ENCODE data around the gene RABEP1.

RABEP1 gene

GRCh38 chr17:5408186-5408585 lies 126.1 kb downstream of the RABEP1 start:
- no peak overlapping the region for H3K27ac ChIP-seq (ENCODE audit: low read depth, low read length)
- H3K4me3 ChIP-seq (ENCODE audit: low read depth in 1 of 2, low read length in 2 of 2): no peak overlapping the region
- H3K27me3 ChIP-seq (ENCODE audit: control insufficient read depth in 1 of 2, insufficient read depth in 2 of 2, low read length in 2 of 2): no peaks in the 10 kb centered on the region
- no peak overlapping the region for H3K9ac ChIP-seq (ENCODE audit: low read length)
- H3K36me3 ChIP-seq (ENCODE audit: insufficient read depth, low read length): peaks cover 79% of the 10 kb centered on the region
- H3K9me3 ChIP-seq (ENCODE audit: low read length): no peaks in the 10 kb centered on the region
- no peaks in the 10 kb centered on the region for H3K4me1 ChIP-seq (ENCODE audit: insufficient read depth, low read length)

- H3K9me3 ChIP-seq (ENCODE audit: low read length): no peaks in the 10 kb centered on the region
- no peak overlapping the region for H3K4me3 ChIP-seq (ENCODE audit: low read depth in 1 of 2, low read length in 2 of 2)
- H3K4me1 ChIP-seq (ENCODE audit: insufficient read depth, low read length): no peaks in the 10 kb centered on the region
- no peak overlapping the region for H3K27ac ChIP-seq (ENCODE audit: low read depth, low read length)
- H3K9ac ChIP-seq (ENCODE audit: low read length): no peak overlapping the region
- H3K27me3 ChIP-seq (ENCODE audit: control insufficient read depth in 1 of 2, insufficient read depth in 2 of 2, low read length in 2 of 2): no peaks in the 10 kb centered on the region
- peaks cover 67% of the 10 kb centered on the region for H3K36me3 ChIP-seq (ENCODE audit: insufficient read depth, low read length)
Measured at GRCh38 chr17:5410594-5411272, 128.6 kb downstream of the RABEP1 start.

GRCh38 chr17:5413682-5414081 lies 131.6 kb downstream of the RABEP1 start:
- H3K36me3 ChIP-seq (ENCODE audit: insufficient read depth, low read length): peaks cover 41% of the 10 kb centered on the region
- H3K9me3 ChIP-seq (ENCODE audit: low read length): no peaks in the 10 kb centered on the region
- H3K27me3 ChIP-seq (ENCODE audit: control insufficient read depth in 1 of 2, insufficient read depth in 2 of 2, low read length in 2 of 2): no peaks in the 10 kb centered on the region
- H3K4me1 ChIP-seq (ENCODE audit: insufficient read depth, low read length): peaks cover 6% of the 10 kb centered on the region
- H3K4me3 ChIP-seq (ENCODE audit: low read depth in 1 of 2, low read length in 2 of 2): no peak overlapping the region
- no peak overlapping the region for H3K27ac ChIP-seq (ENCODE audit: low read depth, low read length)
- no peak overlapping the region for H3K9ac ChIP-seq (ENCODE audit: low read length)

GRCh38 chr17:5416901-5417300 lies 134.8 kb downstream of the RABEP1 start:
- H3K9me3 ChIP-seq (ENCODE audit: low read length): no peaks in the 10 kb centered on the region
- peaks cover 29% of the 10 kb centered on the region for H3K36me3 ChIP-seq (ENCODE audit: insufficient read depth, low read length)
- peaks cover 13% of the 10 kb centered on the region for H3K4me1 ChIP-seq (ENCODE audit: insufficient read depth, low read length)
- no peak overlapping the region for H3K27ac ChIP-seq (ENCODE audit: low read depth, low read length)
- no peaks in the 10 kb centered on the region for H3K27me3 ChIP-seq (ENCODE audit: control insufficient read depth in 1 of 2, insufficient read depth in 2 of 2, low read length in 2 of 2)
- no peak overlapping the region for H3K9ac ChIP-seq (ENCODE audit: low read length)
- H3K4me3 ChIP-seq (ENCODE audit: low read depth in 1 of 2, low read length in 2 of 2): no peak overlapping the region

- H3K4me3 ChIP-seq (ENCODE audit: low read depth in 1 of 2, low read length in 2 of 2): peak overlapping the region; percentile 76 to 81
- H3K9me3 ChIP-seq (ENCODE audit: low read length): no peaks in the 10 kb centered on the region
- H3K4me1 ChIP-seq (ENCODE audit: insufficient read depth, low read length): peaks cover 13% of the 10 kb centered on the region
- H3K9ac ChIP-seq (ENCODE audit: low read length): peak overlapping the region; percentile 29
- no peaks in the 10 kb centered on the region for H3K27me3 ChIP-seq (ENCODE audit: control insufficient read depth in 1 of 2, insufficient read depth in 2 of 2, low read length in 2 of 2)
- H3K36me3 ChIP-seq (ENCODE audit: insufficient read depth, low read length): peaks cover 27% of the 10 kb centered on the region
- peak overlapping the region; percentile 68 for H3K27ac ChIP-seq (ENCODE audit: low read depth, low read length)
Measured at GRCh38 chr17:5418858-5419355, 136.8 kb downstream of the RABEP1 start.

GRCh38 chr17:5419356-5419958 lies 137.4 kb downstream of the RABEP1 start, which contains the start of gene NUP88:
Gene NUP88, minus strand, starts transcription at chr17:5419662. Its CDS starts 12 bp downstream, at chr17:5419650.
- peaks cover 13% of the 10 kb centered on the region for H3K4me1 ChIP-seq (ENCODE audit: insufficient read depth, low read length)

GRCh38 chr17:5419959-5420653 lies 138.0 kb downstream of the RABEP1 start, which contains the start of gene RPAIN:
Gene RPAIN, plus strand, starts transcription at chr17:5420182. Its CDS starts 29 bp downstream, at chr17:5420211.
- Histone ChIP-seq H3K36me3 (ENCODE audit: insufficient read depth, low read length) (peaks cover 39% of the 10 kb centered on the region), H3K27ac (ENCODE audit: low read depth, low read length) (peak within 1 kb of the TSS; percentile 73), H3K9ac (ENCODE audit: low read length) (peak within 1 kb of the TSS; percentile 75), H3K27me3 (ENCODE audit: control insufficient read depth in 1 of 2, insufficient read depth in 2 of 2, low read length in 2 of 2) (no peaks in the 10 kb centered on the region), H3K4me3 (ENCODE audit: low read depth in 1 of 2, low read length in 2 of 2) (peak within 1 kb of the TSS; percentile 76 to 81), H3K4me1 (ENCODE audit: insufficient read depth, low read length) (peaks cover 13% of the 10 kb centered on the region), H3K9me3 (ENCODE audit: low read length) (no peaks in the 10 kb centered on the region)

More at GRCh38 chr17:5419356-5419958, 137.4 kb downstream of the RABEP1 start, which contains the start of gene NUP88:
- Histone ChIP-seq H3K36me3 (ENCODE audit: insufficient read depth, low read length) (peaks cover 33% of the 10 kb centered on the region), H3K9me3 (ENCODE audit: low read length) (no peaks in the 10 kb centered on the region), H3K9ac (ENCODE audit: low read length) (peak within 1 kb of the TSS; percentile 75), H3K27ac (ENCODE audit: low read depth, low read length) (peak within 1 kb of the TSS; percentile 73), H3K27me3 (ENCODE audit: control insufficient read depth in 1 of 2, insufficient read depth in 2 of 2, low read length in 2 of 2) (no peaks in the 10 kb centered on the region), H3K4me3 (ENCODE audit: low read depth in 1 of 2, low read length in 2 of 2) (peak within 1 kb of the TSS; percentile 76 to 81)

GRCh38 chr17:5422505-5422904 lies 140.4 kb downstream of the RABEP1 start:
- Histone ChIP-seq H3K4me1 (ENCODE audit: insufficient read depth, low read length) (peaks cover 13% of the 10 kb centered on the region), H3K9me3 (ENCODE audit: low read length) (no peaks in the 10 kb centered on the region), H3K27ac (ENCODE audit: low read depth, low read length) (no peak overlapping the region), H3K4me3 (ENCODE audit: low read depth in 1 of 2, low read length in 2 of 2) (no peak overlapping the region), H3K27me3 (ENCODE audit: control insufficient read depth in 1 of 2, insufficient read depth in 2 of 2, low read length in 2 of 2) (no peaks in the 10 kb centered on the region), H3K9ac (ENCODE audit: low read length) (no peak overlapping the region), H3K36me3 (ENCODE audit: insufficient read depth, low read length) (peaks cover 57% of the 10 kb centered on the region)

- no peak overlapping the region for H3K9ac ChIP-seq (ENCODE audit: low read length)
- no peak overlapping the region for H3K27ac ChIP-seq (ENCODE audit: low read depth, low read length)
- no peaks in the 10 kb centered on the region for H3K9me3 ChIP-seq (ENCODE audit: low read length)
- H3K4me1 ChIP-seq (ENCODE audit: insufficient read depth, low read length): peaks cover 6% of the 10 kb centered on the region
- peaks cover 79% of the 10 kb centered on the region for H3K36me3 ChIP-seq (ENCODE audit: insufficient read depth, low read length)
- H3K4me3 ChIP-seq (ENCODE audit: low read depth in 1 of 2, low read length in 2 of 2): no peak overlapping the region
- no peaks in the 10 kb centered on the region for H3K27me3 ChIP-seq (ENCODE audit: control insufficient read depth in 1 of 2, insufficient read depth in 2 of 2, low read length in 2 of 2)
Measured at GRCh38 chr17:5424909-5425308, 142.8 kb downstream of the RABEP1 start.

- no peak overlapping the region for H3K9ac ChIP-seq (ENCODE audit: low read length)
- no peak overlapping the region for H3K4me3 ChIP-seq (ENCODE audit: low read depth in 1 of 2, low read length in 2 of 2)
- no peak overlapping the region for H3K27ac ChIP-seq (ENCODE audit: low read depth, low read length)
- H3K27me3 ChIP-seq (ENCODE audit: control insufficient read depth in 1 of 2, insufficient read depth in 2 of 2, low read length in 2 of 2): no peaks in the 10 kb centered on the region
- H3K4me1 ChIP-seq (ENCODE audit: insufficient read depth, low read length): peaks cover 3% of the 10 kb centered on the region
- peaks cover 84% of the 10 kb centered on the region for H3K36me3 ChIP-seq (ENCODE audit: insufficient read depth, low read length)
- no peaks in the 10 kb centered on the region for H3K9me3 ChIP-seq (ENCODE audit: low read length)
Measured at GRCh38 chr17:5425826-5426225, 143.7 kb downstream of the RABEP1 start.

- no peak overlapping the region for H3K4me3 ChIP-seq (ENCODE audit: low read depth in 1 of 2, low read length in 2 of 2)
- H3K9me3 ChIP-seq (ENCODE audit: low read length): no peaks in the 10 kb centered on the region
- no peaks in the 10 kb centered on the region for H3K27me3 ChIP-seq (ENCODE audit: control insufficient read depth in 1 of 2, insufficient read depth in 2 of 2, low read length in 2 of 2)
- peaks cover 91% of the 10 kb centered on the region for H3K36me3 ChIP-seq (ENCODE audit: insufficient read depth, low read length)
- no peak overlapping the region for H3K27ac ChIP-seq (ENCODE audit: low read depth, low read length)
- no peaks in the 10 kb centered on the region for H3K4me1 ChIP-seq (ENCODE audit: insufficient read depth, low read length)
- H3K9ac ChIP-seq (ENCODE audit: low read length): no peak overlapping the region
Measured at GRCh38 chr17:5429191-5429887, 147.3 kb downstream of the RABEP1 start.
